ENCODE measurements around the gene CYCS.

- no peak for TF ChIP-seq SUZ12 (IDR thresholded peaks at IDR 0.05; ENCODE audit: extremely low read depth, insufficient read depth, insufficient read length)
- no peak for TF ChIP-seq ZNF274 (IDR thresholded peaks at IDR 0.05; ENCODE audit: low read depth, low read length)
Measured at GRCh38 chr7:25116621-25117020, 8.4 kb downstream of the CYCS start.
